ENCODE measurements around the gene FKBP6. TPM values are rescaled to one million over a fixed set of nuclear protein-coding genes. Genes with fewer than 3 reads are reported as not detected.

FKBP6 gene
- total and polyA plus RNA-seq, 2 of the 13 experiments (the other 11 are each of a cell fraction or from before 2014, with no cell fraction given), result 0.07 to 0.20 TPM

DNA sequence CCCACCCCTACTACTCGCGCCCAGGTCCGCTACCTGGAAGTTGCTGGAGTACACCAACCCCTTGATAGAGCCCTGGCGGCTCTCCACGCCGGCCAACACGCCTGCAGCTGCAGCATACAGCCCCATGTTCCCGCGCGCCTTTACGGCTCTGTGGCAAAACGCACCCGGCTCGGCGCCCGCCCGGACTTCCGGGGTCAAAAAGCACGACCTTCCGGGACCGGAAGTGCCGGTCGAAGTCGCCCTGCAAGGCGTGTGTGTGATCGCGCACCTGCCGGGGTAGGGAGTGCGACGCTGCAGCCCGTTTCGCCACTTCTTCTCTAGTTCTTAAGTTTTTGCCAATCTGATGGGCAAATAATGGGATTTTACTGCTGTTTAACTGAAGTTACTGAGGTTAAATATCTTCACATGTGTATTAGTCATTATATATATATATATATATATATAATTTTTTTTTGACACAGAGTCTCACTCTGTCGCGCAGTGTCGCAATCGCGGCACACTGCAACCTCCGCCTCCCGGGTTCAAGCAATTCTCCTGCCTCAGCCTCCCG lies 19.2 kb upstream of the FKBP6 start, which contains the start of gene NSUN5 (continued):
- TF ChIP-seq, protein P1, sequence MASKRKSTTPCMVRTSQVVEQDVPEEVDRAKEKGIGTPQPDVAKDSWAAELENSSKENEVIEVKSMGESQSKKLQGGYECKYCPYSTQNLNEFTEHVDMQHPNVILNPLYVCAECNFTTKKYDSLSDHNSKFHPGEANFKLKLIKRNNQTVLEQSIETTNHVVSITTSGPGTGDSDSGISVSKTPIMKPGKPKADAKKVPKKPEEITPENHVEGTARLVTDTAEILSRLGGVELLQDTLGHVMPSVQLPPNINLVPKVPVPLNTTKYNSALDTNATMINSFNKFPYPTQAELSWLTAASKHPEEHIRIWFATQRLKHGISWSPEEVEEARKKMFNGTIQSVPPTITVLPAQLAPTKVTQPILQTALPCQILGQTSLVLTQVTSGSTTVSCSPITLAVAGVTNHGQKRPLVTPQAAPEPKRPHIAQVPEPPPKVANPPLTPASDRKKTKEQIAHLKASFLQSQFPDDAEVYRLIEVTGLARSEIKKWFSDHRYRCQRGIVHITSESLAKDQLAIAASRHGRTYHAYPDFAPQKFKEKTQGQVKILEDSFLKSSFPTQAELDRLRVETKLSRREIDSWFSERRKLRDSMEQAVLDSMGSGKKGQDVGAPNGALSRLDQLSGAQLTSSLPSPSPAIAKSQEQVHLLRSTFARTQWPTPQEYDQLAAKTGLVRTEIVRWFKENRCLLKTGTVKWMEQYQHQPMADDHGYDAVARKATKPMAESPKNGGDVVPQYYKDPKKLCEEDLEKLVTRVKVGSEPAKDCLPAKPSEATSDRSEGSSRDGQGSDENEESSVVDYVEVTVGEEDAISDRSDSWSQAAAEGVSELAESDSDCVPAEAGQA (IDR thresholded peaks at IDR 0.05; ENCODE audit: low read depth), result peak; percentile 61
- TF ChIP-seq, protein P1 (CRISPR knock-in tag; IDR thresholded peaks at IDR 0.05; ENCODE audit: borderline replicate concordance), result no peak
- TF ChIP-seq ZNF7 (CRISPR knock-in tag; IDR thresholded peaks at IDR 0.05), result no peak
- TF ChIP-seq ZNF556 (CRISPR knock-in tag; IDR thresholded peaks at IDR 0.05; ENCODE audit: borderline replicate concordance), result peak; percentile 47; the same call in 1 of the 2 replicates
- peak; percentile 67 for TF ChIP-seq ZNF205 (CRISPR knock-in tag; IDR thresholded peaks at IDR 0.05)
- TF ChIP-seq ZBTB3 (CRISPR knock-in tag; IDR thresholded peaks at IDR 0.05; ENCODE audit: borderline replicate concordance, low read depth), result no peak
- TF ChIP-seq ZNF326 (CRISPR knock-in tag; IDR thresholded peaks at IDR 0.05; ENCODE audit: borderline replicate concordance), result no peak
- peak; percentile 83; the same call in 1 of the 2 replicates for TF ChIP-seq TP53 (CRISPR knock-in tag; conservative IDR thresholded peaks at IDR 0.05)
- TF ChIP-seq, protein P2, sequence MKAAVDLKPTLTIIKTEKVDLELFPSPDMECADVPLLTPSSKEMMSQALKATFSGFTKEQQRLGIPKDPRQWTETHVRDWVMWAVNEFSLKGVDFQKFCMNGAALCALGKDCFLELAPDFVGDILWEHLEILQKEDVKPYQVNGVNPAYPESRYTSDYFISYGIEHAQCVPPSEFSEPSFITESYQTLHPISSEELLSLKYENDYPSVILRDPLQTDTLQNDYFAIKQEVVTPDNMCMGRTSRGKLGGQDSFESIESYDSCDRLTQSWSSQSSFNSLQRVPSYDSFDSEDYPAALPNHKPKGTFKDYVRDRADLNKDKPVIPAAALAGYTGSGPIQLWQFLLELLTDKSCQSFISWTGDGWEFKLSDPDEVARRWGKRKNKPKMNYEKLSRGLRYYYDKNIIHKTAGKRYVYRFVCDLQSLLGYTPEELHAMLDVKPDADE (CRISPR knock-in tag; IDR thresholded peaks at IDR 0.05), result no peak
- TF ChIP-seq ZSCAN31 (CRISPR knock-in tag; IDR thresholded peaks at IDR 0.05; ENCODE audit: low read depth), result peak; percentile 67; the same call in 1 of the 2 replicates
- TF ChIP-seq, protein P3, sequence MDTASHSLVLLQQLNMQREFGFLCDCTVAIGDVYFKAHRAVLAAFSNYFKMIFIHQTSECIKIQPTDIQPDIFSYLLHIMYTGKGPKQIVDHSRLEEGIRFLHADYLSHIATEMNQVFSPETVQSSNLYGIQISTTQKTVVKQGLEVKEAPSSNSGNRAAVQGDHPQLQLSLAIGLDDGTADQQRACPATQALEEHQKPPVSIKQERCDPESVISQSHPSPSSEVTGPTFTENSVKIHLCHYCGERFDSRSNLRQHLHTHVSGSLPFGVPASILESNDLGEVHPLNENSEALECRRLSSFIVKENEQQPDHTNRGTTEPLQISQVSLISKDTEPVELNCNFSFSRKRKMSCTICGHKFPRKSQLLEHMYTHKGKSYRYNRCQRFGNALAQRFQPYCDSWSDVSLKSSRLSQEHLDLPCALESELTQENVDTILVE (CRISPR knock-in tag; IDR thresholded peaks at IDR 0.05), result peak; percentile 78; the same call in 1 of the 2 replicates
- TF ChIP-seq, protein P4, sequence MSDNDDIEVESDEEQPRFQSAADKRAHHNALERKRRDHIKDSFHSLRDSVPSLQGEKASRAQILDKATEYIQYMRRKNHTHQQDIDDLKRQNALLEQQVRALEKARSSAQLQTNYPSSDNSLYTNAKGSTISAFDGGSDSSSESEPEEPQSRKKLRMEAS (IDR thresholded peaks at IDR 0.05), result peak; percentile 100
- TF ChIP-seq IKZF4 (CRISPR knock-in tag; IDR thresholded peaks at IDR 0.05; ENCODE audit: borderline replicate concordance, low read depth, not compliant biosample characterization), result peak; percentile 77
- TF ChIP-seq ZNF30 (CRISPR knock-in tag; IDR thresholded peaks at IDR 0.05), result no peak
- TF ChIP-seq SMARCE1 (IDR thresholded peaks at IDR 0.05; ENCODE audit: borderline replicate concordance), result no peak
- TF ChIP-seq ZNF782 (CRISPR knock-in tag; IDR thresholded peaks at IDR 0.05; ENCODE audit: borderline replicate concordance), result peak; percentile 32; the same call in 1 of the 2 replicates
- TF ChIP-seq HMG20B (CRISPR knock-in tag; conservative IDR thresholded peaks at IDR 0.05), result peak; percentile 56; the same call in 1 of the 2 replicates
- TF ChIP-seq ATAD3A (CRISPR knock-in tag; IDR thresholded peaks at IDR 0.05), result no peak
- peak; percentile 48 for TF ChIP-seq TAF15 (IDR thresholded peaks at IDR 0.05; ENCODE audit: low read depth, low read length, poor library complexity, severe bottlenecking)
- no peak for TF ChIP-seq ZFP36 (IDR thresholded peaks at IDR 0.05; ENCODE audit: borderline replicate concordance, low read depth, low read length, partially characterized antibody)
- no peak for TF ChIP-seq KDM6A (CRISPR knock-in tag; IDR thresholded peaks at IDR 0.05; ENCODE audit: low read depth)
- TF ChIP-seq PPARG (CRISPR knock-in tag; conservative IDR thresholded peaks at IDR 0.05), result peak; percentile 71
- no peak for TF ChIP-seq U2AF1 (optimal IDR thresholded peaks at IDR 0.05; ENCODE audit: low read depth, low read length)

Measured in HepG2 (cell line).